ENCODE data around the gene PTBP1.

The PTBP1 gene

DNA sequence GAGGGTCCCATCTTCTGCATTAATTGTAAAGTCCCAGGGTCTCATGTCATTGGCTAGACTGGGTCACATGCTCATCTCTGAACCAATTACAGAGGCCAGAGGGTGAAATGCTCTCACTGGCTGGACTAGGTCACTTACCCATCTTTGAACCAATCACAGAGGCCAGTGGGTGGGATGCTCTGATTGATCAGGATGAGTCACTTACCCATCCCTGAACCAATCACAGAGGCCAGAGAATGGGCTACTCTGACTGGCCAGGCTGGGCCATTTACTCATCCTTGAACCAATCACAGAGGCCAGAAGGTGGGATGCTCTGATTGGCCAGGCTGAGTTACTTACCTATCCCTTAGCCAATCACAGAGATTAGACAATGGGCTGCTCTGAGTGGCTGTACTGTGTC lies 41.0 kb upstream of the PTBP1 start:
- FAIRE-seq (no peak), DNase-seq (ENCODE audit: insufficient read length, low spot score) (no peak)
- no peak for TF ChIP-seq SPI1 (IDR thresholded peaks at IDR 0.05; ENCODE audit: low read depth, low read length)
- no peak for TF ChIP-seq POLR2A (IDR thresholded peaks at IDR 0.05; ENCODE audit: low read depth, low read length)
- no peak for TF ChIP-seq POLR2AphosphoS5 (IDR thresholded peaks at IDR 0.05; ENCODE audit: low read depth, low read length)
- no peak for TF ChIP-seq TAF1 (IDR thresholded peaks at IDR 0.05; ENCODE audit: low read depth, low read length)
- TF ChIP-seq POU2F2 (IDR thresholded peaks at IDR 0.05; ENCODE audit: low read depth, low read length): no peak
- TF ChIP-seq PAX5 (IDR thresholded peaks at IDR 0.05; ENCODE audit: insufficient read depth, low read length, severe bottlenecking): no peak

DNA sequence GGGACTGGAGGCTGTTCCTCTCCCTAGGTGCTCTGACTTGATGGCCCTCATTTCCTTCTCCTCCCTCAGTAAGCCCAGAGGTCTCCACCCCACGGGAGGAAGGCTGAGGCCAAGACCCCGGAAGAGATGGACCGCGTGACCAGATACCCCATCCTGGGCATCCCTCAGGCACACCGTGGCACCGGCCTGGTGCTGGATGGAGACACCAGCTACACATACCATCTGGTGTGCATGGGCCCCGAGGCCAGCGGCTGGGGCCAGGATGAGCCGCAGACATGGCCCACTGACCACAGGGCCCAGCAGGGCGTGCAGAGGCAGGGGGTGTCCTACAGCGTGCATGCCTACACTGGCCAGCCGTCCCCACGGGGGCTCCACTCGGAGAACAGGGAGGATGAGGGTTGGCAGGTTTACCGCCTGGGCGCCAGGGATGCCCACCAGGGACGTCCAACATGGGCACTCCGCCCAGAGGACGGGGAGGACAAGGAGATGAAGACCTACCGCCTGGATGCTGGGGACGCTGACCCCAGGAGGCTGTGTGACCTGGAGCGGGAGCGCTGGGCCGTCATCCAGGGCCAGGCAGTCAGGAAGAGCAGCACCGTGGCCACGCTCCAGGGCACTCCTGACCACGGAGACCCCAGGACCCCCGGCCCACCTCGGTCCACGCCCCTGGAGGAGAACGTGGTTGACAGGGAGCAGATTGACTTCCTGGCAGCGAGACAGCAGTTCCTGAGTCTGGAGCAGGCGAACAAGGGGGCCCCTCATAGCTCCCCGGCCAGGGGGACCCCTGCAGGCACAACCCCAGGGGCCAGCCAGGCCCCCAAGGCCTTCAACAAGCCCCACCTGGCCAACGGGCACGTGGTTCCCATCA lies 40.2 kb upstream of the PTBP1 start:
- FAIRE-seq (no peak), DNase-seq (ENCODE audit: insufficient read length, low spot score) (no peak)
- TF ChIP-seq POLR2AphosphoS5 (IDR thresholded peaks at IDR 0.05; ENCODE audit: low read depth, low read length): no peak
- no peak for TF ChIP-seq POU2F2 (IDR thresholded peaks at IDR 0.05; ENCODE audit: low read depth, low read length)
- TF ChIP-seq PAX5 (IDR thresholded peaks at IDR 0.05; ENCODE audit: insufficient read depth, low read length, severe bottlenecking): no peak
- no peak for TF ChIP-seq POLR2A (IDR thresholded peaks at IDR 0.05; ENCODE audit: low read depth, low read length)
- TF ChIP-seq SPI1 (IDR thresholded peaks at IDR 0.05; ENCODE audit: low read depth, low read length): no peak
- TF ChIP-seq TAF1 (IDR thresholded peaks at IDR 0.05; ENCODE audit: low read depth, low read length): no peak

GRCh38 chr19:757811-758668 lies 39.2 kb upstream of the PTBP1 start:
- TF ChIP-seq POU2F2 (IDR thresholded peaks at IDR 0.05; ENCODE audit: low read depth, low read length) (no peak), POLR2AphosphoS5 (IDR thresholded peaks at IDR 0.05; ENCODE audit: low read depth, low read length) (no peak), TAF1 (IDR thresholded peaks at IDR 0.05; ENCODE audit: low read depth, low read length) (no peak), POLR2A (IDR thresholded peaks at IDR 0.05; ENCODE audit: low read depth, low read length) (no peak), SPI1 (IDR thresholded peaks at IDR 0.05; ENCODE audit: low read depth, low read length) (no peak), PAX5 (IDR thresholded peaks at IDR 0.05; ENCODE audit: insufficient read depth, low read length, severe bottlenecking) (no peak)
- FAIRE-seq: no peak
- no peak for DNase-seq (ENCODE audit: insufficient read length, low spot score)

DNA sequence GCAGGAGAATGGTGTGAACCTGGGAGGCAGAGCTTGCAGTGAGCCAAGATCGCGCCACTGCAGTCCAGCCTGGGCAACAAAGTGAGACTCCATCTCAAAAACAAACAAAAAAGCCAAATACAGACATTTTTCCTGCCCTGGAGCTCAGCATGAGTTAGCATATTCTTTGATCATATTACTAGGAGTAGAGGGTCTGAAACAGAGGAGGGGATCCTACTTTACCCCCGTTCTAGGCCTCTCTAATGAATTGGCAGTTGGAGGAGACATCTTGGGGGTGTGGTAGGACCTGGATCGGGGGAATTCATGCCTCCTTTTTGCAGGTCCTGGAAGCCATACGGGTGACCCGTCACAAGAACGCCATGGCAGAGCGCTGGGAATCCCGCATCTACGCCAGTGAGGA lies 34.1 kb upstream of the PTBP1 start:
- FAIRE-seq (no peak), DNase-seq (ENCODE audit: insufficient read length, low spot score) (no peak)
- TF ChIP-seq POU2F2 (IDR thresholded peaks at IDR 0.05; ENCODE audit: low read depth, low read length): no peak
- TF ChIP-seq SPI1 (IDR thresholded peaks at IDR 0.05; ENCODE audit: low read depth, low read length): no peak
- no peak for TF ChIP-seq POLR2AphosphoS5 (IDR thresholded peaks at IDR 0.05; ENCODE audit: low read depth, low read length)
- no peak for TF ChIP-seq POLR2A (IDR thresholded peaks at IDR 0.05; ENCODE audit: low read depth, low read length)
- no peak for TF ChIP-seq PAX5 (IDR thresholded peaks at IDR 0.05; ENCODE audit: insufficient read depth, low read length, severe bottlenecking)
- no peak for TF ChIP-seq TAF1 (IDR thresholded peaks at IDR 0.05; ENCODE audit: low read depth, low read length)

GRCh38 chr19:763869-764268 lies 33.4 kb upstream of the PTBP1 start:
- no peak for FAIRE-seq
- DNase-seq (ENCODE audit: insufficient read length, low spot score): no peak
- TF ChIP-seq TAF1 (IDR thresholded peaks at IDR 0.05; ENCODE audit: low read depth, low read length): no peak
- TF ChIP-seq POU2F2 (IDR thresholded peaks at IDR 0.05; ENCODE audit: low read depth, low read length): no peak
- TF ChIP-seq SPI1 (IDR thresholded peaks at IDR 0.05; ENCODE audit: low read depth, low read length): no peak
- no peak for TF ChIP-seq POLR2AphosphoS5 (IDR thresholded peaks at IDR 0.05; ENCODE audit: low read depth, low read length)
- no peak for TF ChIP-seq PAX5 (IDR thresholded peaks at IDR 0.05; ENCODE audit: insufficient read depth, low read length, severe bottlenecking)
- TF ChIP-seq POLR2A (IDR thresholded peaks at IDR 0.05; ENCODE audit: low read depth, low read length): no peak

- FAIRE-seq (no peak), DNase-seq (ENCODE audit: insufficient read length, low spot score) (no peak)
- TF ChIP-seq PAX5 (IDR thresholded peaks at IDR 0.05; ENCODE audit: insufficient read depth, low read length, severe bottlenecking) (no peak), TAF1 (IDR thresholded peaks at IDR 0.05; ENCODE audit: low read depth, low read length) (no peak), SPI1 (IDR thresholded peaks at IDR 0.05; ENCODE audit: low read depth, low read length) (no peak), POLR2A (IDR thresholded peaks at IDR 0.05; ENCODE audit: low read depth, low read length) (no peak), POLR2AphosphoS5 (IDR thresholded peaks at IDR 0.05; ENCODE audit: low read depth, low read length) (no peak), POU2F2 (IDR thresholded peaks at IDR 0.05; ENCODE audit: low read depth, low read length) (no peak)
These were observed 33.0 kb upstream of the PTBP1 start for GRCh38 chr19:764301-764700.

DNA sequence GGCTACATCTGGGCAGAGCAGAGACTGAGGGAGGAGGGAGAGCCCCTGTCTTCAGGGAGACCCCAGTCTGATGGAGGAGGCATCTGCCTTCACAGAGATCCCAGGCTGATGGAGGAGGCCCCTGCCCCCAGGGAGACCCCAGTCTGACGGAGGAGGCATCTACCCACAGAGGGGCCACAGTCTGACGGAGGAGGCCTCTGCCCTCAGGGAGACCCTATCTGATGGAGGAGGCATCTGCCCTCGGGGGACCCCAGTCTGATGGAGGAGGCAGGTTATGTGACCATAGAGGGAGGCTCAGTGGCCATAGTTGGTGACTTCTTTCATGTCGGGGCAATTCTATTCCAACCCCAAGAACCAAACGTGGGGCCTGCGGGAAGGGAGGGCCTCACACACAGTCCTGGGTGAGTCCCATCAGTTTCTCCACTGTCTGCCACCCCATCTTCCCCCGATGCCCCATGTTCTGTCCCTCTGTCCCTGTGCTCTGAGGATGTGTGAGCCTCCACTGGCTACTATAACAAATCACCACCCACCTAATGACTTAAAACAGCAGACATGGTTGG lies 32.0 kb upstream of the PTBP1 start:
- TF ChIP-seq TAF1 (IDR thresholded peaks at IDR 0.05; ENCODE audit: low read depth, low read length): no peak
- TF ChIP-seq PAX5 (IDR thresholded peaks at IDR 0.05; ENCODE audit: insufficient read depth, low read length, severe bottlenecking): no peak
- TF ChIP-seq POLR2A (IDR thresholded peaks at IDR 0.05; ENCODE audit: low read depth, low read length): no peak
- TF ChIP-seq POU2F2 (IDR thresholded peaks at IDR 0.05; ENCODE audit: low read depth, low read length): no peak
- TF ChIP-seq SPI1 (IDR thresholded peaks at IDR 0.05; ENCODE audit: low read depth, low read length): no peak
- no peak for TF ChIP-seq POLR2AphosphoS5 (IDR thresholded peaks at IDR 0.05; ENCODE audit: low read depth, low read length)
- FAIRE-seq (no peak), DNase-seq (ENCODE audit: insufficient read length, low spot score) (no peak)

- no peak for TF ChIP-seq TAF1 (IDR thresholded peaks at IDR 0.05; ENCODE audit: low read depth, low read length)
- TF ChIP-seq POU2F2 (IDR thresholded peaks at IDR 0.05; ENCODE audit: low read depth, low read length): no peak
- no peak for TF ChIP-seq PAX5 (IDR thresholded peaks at IDR 0.05; ENCODE audit: insufficient read depth, low read length, severe bottlenecking)
- no peak for TF ChIP-seq SPI1 (IDR thresholded peaks at IDR 0.05; ENCODE audit: low read depth, low read length)
- FAIRE-seq: no peak
- no peak for DNase-seq (ENCODE audit: insufficient read length, low spot score)
These were observed 28.8 kb upstream of the PTBP1 start for GRCh38 chr19:768424-768823.

GRCh38 chr19:769616-770015 lies 27.6 kb upstream of the PTBP1 start:
- DNase-seq (ENCODE audit: insufficient read length, low spot score) (no peak), FAIRE-seq (no peak)
- TF ChIP-seq TAF1 (IDR thresholded peaks at IDR 0.05; ENCODE audit: low read depth, low read length) (no peak), POLR2AphosphoS5 (IDR thresholded peaks at IDR 0.05; ENCODE audit: low read depth, low read length) (no peak), SPI1 (IDR thresholded peaks at IDR 0.05; ENCODE audit: low read depth, low read length) (no peak), POU2F2 (IDR thresholded peaks at IDR 0.05; ENCODE audit: low read depth, low read length) (no peak), PAX5 (IDR thresholded peaks at IDR 0.05; ENCODE audit: insufficient read depth, low read length, severe bottlenecking) (no peak), POLR2A (IDR thresholded peaks at IDR 0.05; ENCODE audit: low read depth, low read length) (no peak)
